Adrenal gland (tissue), 5 donors: ENCODE data around the gene UCHL1.

Source experiments
- POLR2A ChIP-seq, 2 donors: fragments of 450-650 bp; IDR thresholded peaks; one replicate each; pipeline ENCODE4 v1.6.1; 2017; ENCODE audit warnings: antibody characterized with exemption in 2 of 2, mild to moderate bottlenecking in 2 of 2, moderate library complexity in 1 of 2
- TF ChIP-seq, protein P1 (sequence below), 6 experiments: fragments of 450-650 bp in 4 of 6; fragments of 200-600 bp in 2 of 6; sonication (generic) in 1 of 6; IDR thresholded peaks; 1 replicate in 5 of 6; 2 replicates in 1 of 6; pipeline versions ENCODE4 v1.5.1 to v1.8.0; 2016 to 2021; ENCODE audit warnings: antibody characterized with exemption in 6 of 6, mild to moderate bottlenecking in 2 of 6, moderate library complexity in 1 of 6
- donor health status: DM: no; HTN: no; CAD: no.

GRCh38 chr4:41236508-41236907 is 20.2 kb upstream of the UCHL1 start:
- TF ChIP-seq, protein P1, sequence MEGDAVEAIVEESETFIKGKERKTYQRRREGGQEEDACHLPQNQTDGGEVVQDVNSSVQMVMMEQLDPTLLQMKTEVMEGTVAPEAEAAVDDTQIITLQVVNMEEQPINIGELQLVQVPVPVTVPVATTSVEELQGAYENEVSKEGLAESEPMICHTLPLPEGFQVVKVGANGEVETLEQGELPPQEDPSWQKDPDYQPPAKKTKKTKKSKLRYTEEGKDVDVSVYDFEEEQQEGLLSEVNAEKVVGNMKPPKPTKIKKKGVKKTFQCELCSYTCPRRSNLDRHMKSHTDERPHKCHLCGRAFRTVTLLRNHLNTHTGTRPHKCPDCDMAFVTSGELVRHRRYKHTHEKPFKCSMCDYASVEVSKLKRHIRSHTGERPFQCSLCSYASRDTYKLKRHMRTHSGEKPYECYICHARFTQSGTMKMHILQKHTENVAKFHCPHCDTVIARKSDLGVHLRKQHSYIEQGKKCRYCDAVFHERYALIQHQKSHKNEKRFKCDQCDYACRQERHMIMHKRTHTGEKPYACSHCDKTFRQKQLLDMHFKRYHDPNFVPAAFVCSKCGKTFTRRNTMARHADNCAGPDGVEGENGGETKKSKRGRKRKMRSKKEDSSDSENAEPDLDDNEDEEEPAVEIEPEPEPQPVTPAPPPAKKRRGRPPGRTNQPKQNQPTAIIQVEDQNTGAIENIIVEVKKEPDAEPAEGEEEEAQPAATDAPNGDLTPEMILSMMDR (IDR thresholded peaks at IDR 0.05), result no peak
- no peak for TF ChIP-seq POLR2A (IDR thresholded peaks at IDR 0.05)
